A549 (cell line): Measurements from ENCODE around the gene PCSK5.

Experiments used
- BHLHE40 ChIP-seq: IDR thresholded peaks from 2 replicates; pipeline ENCODE4 v1.6.1; 2012; ENCODE audit warnings: low read depth, low read length, inconsistent platforms
- CTCF ChIP-seq: fragments of >200 bp; sonication (Bioruptor Twin); formaldehyde crosslinking; IDR thresholded peaks from 3 replicates; pipeline ENCODE4 v1.5.1; 2016
- FOSB ChIP-seq: fragments of 250-450 bp; sonication (Bioruptor Pico); IDR thresholded peaks from 2 replicates; pipeline ENCODE4 v1.5.0; 2020; ENCODE audit warnings: mild to moderate bottlenecking, moderate library complexity
- JUN ChIP-seq, 2 experiments: fragments of >200 bp; sonication (Bioruptor Twin); formaldehyde crosslinking; IDR thresholded peaks; 2 replicates in 1 of 2; 3 replicates in 1 of 2; pipeline ENCODE4 v1.6.1; 2016 to 2017
- NR3C1 ChIP-seq: fragments of >200 bp; sonication (Bioruptor Twin); formaldehyde crosslinking; IDR thresholded peaks from 3 replicates; pipeline ENCODE4 v1.6.1; 2017
- RAD21 ChIP-seq, 2 experiments: fragments of >200 bp in 1 of 2; sonication (Bioruptor Twin) in 1 of 2; formaldehyde crosslinking in 1 of 2; IDR thresholded peaks in 1 of 2; conservative IDR thresholded peaks in 1 of 2; 2 replicates in 1 of 2; 3 replicates in 1 of 2; pipeline ENCODE4 v1.6.1; 2012 to 2018; ENCODE audit warnings: inconsistent platforms in 1 of 2
- REST ChIP-seq: fragments of 200-600 bp; sonication (generic); IDR thresholded peaks from 2 replicates; pipeline ENCODE4 v1.6.1; 2016; ENCODE audit warnings: antibody characterized with exemption, mild to moderate bottlenecking, moderate library complexity
- SREBF2 ChIP-seq: fragments of 450-650 bp; IDR thresholded peaks from 2 replicates; pipeline ENCODE4 v1.6.1; 2014; ENCODE audit warnings: mild to moderate bottlenecking, moderate library complexity

GRCh38 chr9:76255781-76256455 is 365.4 kb downstream of the PCSK5 start:
- TF ChIP-seq JUN (IDR thresholded peaks at IDR 0.05) (no peak), RAD21 (conservative IDR thresholded peaks at IDR 0.05 in 1 of 2, IDR thresholded peaks at IDR 0.05 in 1 of 2) (no peak), CTCF (no peak), BHLHE40 (no peak), FOSB (CRISPR knock-in tag) (no peak), NR3C1 (no peak), REST (no peak), SREBF2 (no peak)
